ENCODE measurements around the gene LRP10. TPM values are rescaled to one million over a fixed set of nuclear protein-coding genes. Genes with fewer than 3 reads are reported as not detected.

The LRP10 gene
- total RNA-seq, 1 donor from 2014 or later, result 38.6 TPM

- no peak for DNase-seq (ENCODE audit: low spot score in 2 of 2, unreplicated experiment in 2 of 2)
- H3K4me1 Mint-ChIP-seq, result peaks cover 26% of the 10 kb centered on the region
- TF ChIP-seq, protein P1, sequence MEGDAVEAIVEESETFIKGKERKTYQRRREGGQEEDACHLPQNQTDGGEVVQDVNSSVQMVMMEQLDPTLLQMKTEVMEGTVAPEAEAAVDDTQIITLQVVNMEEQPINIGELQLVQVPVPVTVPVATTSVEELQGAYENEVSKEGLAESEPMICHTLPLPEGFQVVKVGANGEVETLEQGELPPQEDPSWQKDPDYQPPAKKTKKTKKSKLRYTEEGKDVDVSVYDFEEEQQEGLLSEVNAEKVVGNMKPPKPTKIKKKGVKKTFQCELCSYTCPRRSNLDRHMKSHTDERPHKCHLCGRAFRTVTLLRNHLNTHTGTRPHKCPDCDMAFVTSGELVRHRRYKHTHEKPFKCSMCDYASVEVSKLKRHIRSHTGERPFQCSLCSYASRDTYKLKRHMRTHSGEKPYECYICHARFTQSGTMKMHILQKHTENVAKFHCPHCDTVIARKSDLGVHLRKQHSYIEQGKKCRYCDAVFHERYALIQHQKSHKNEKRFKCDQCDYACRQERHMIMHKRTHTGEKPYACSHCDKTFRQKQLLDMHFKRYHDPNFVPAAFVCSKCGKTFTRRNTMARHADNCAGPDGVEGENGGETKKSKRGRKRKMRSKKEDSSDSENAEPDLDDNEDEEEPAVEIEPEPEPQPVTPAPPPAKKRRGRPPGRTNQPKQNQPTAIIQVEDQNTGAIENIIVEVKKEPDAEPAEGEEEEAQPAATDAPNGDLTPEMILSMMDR (IDR thresholded peaks at IDR 0.05; ENCODE audit: unreplicated experiment), result no peak
- H3K9me3 Mint-ChIP-seq, result no peaks in the 10 kb centered on the region
- no peaks in the 10 kb centered on the region for H3K27me3 Mint-ChIP-seq (ENCODE audit: low read depth)
- peaks cover 37% of the 10 kb centered on the region for H3K36me3 Mint-ChIP-seq
- H3K27ac Mint-ChIP-seq, result no peak overlapping the region
- H3K4me3 Mint-ChIP-seq, result no peak overlapping the region
Measured at GRCh38 chr14:22842211-22843122, 29.1 kb upstream of the LRP10 start.

DNA sequence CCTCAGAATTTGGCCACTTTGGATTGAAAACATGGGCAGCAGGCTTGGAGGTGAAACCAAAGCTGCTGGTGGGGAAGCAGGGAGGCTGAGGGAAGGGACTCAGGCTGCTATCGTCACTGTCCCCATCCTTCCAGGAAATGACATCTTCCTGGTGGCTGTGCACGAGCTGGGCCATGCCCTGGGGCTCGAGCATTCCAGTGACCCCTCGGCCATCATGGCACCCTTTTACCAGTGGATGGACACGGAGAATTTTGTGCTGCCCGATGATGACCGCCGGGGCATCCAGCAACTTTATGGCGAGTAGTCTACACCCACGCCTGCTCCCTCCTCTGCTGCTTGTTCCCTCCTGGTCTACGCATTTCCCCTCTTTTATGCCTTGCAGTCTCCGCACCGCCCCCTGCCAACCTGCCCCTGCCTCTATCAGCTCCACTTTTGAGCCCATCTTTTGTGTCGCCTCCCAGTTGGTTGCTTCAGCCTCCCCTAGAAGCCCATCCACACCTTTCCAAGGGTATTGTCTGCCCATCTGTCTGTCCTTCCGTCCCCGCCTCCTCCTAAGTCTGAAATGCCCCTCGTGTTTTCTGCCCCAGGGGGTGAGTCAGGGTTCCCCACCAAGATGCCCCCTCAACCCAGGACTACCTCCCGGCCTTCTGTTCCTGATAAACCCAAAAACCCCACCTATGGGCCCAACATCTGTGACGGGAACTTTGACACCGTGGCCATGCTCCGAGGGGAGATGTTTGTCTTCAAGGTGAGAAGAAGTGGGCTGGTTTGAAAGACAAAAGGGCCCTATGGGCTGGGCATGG lies 28.2 kb upstream of the LRP10 start:
- no peak overlapping the region for H3K27ac Mint-ChIP-seq
- no peaks in the 10 kb centered on the region for H3K27me3 Mint-ChIP-seq (ENCODE audit: low read depth)
- peaks cover 37% of the 10 kb centered on the region for H3K36me3 Mint-ChIP-seq

GRCh38 chr14:22844221-22845102 lies 27.1 kb upstream of the LRP10 start:
- no peaks in the 10 kb centered on the region for H3K27me3 Mint-ChIP-seq (ENCODE audit: low read depth)
- TF ChIP-seq, protein P1 (IDR thresholded peaks at IDR 0.05; ENCODE audit: unreplicated experiment), result no peak
- no peak overlapping the region for H3K4me3 Mint-ChIP-seq
- H3K4me1 Mint-ChIP-seq, result peaks cover 27% of the 10 kb centered on the region
- DNase-seq (ENCODE audit: low spot score in 2 of 2, unreplicated experiment in 2 of 2), result no peak
- H3K27ac Mint-ChIP-seq, result no peak overlapping the region
- H3K9me3 Mint-ChIP-seq, result no peaks in the 10 kb centered on the region
- H3K36me3 Mint-ChIP-seq, result peaks cover 37% of the 10 kb centered on the region

More for the DNA sequence above, 28.2 kb upstream of the LRP10 start:
- TF ChIP-seq, protein P1 (IDR thresholded peaks at IDR 0.05; ENCODE audit: unreplicated experiment), result no peak
- no peak for DNase-seq (ENCODE audit: low spot score in 2 of 2, unreplicated experiment in 2 of 2)
- no peak overlapping the region for H3K4me3 Mint-ChIP-seq
- H3K9me3 Mint-ChIP-seq, result no peaks in the 10 kb centered on the region
- peaks cover 28% of the 10 kb centered on the region for H3K4me1 Mint-ChIP-seq

DNA sequence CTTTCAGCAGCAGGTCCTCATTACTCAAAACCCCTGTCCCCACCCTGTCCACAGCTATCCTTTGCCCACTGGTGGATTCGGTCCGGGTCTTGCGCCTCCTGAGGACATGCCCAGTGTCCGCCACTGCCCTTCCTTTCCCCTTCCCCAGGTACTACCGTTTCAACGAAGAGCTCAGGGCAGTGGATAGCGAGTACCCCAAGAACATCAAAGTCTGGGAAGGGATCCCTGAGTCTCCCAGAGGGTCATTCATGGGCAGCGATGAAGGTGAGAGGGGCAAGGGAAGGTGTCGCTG lies 26.5 kb upstream of the LRP10 start:
- no peak for DNase-seq (ENCODE audit: low spot score in 2 of 2, unreplicated experiment in 2 of 2)
- no peaks in the 10 kb centered on the region for H3K27me3 Mint-ChIP-seq (ENCODE audit: low read depth)
- H3K27ac Mint-ChIP-seq, result peak overlapping the region; percentile 9
- H3K4me3 Mint-ChIP-seq, result no peak overlapping the region
- peaks cover 29% of the 10 kb centered on the region for H3K4me1 Mint-ChIP-seq
- peaks cover 37% of the 10 kb centered on the region for H3K36me3 Mint-ChIP-seq
- no peaks in the 10 kb centered on the region for H3K9me3 Mint-ChIP-seq
- TF ChIP-seq, protein P1 (IDR thresholded peaks at IDR 0.05; ENCODE audit: unreplicated experiment), result no peak

Data from mesothelial cell of epicardium (in vitro differentiated cells).